ENCODE data around the gene ARL16.

The ARL16 gene

DNA sequence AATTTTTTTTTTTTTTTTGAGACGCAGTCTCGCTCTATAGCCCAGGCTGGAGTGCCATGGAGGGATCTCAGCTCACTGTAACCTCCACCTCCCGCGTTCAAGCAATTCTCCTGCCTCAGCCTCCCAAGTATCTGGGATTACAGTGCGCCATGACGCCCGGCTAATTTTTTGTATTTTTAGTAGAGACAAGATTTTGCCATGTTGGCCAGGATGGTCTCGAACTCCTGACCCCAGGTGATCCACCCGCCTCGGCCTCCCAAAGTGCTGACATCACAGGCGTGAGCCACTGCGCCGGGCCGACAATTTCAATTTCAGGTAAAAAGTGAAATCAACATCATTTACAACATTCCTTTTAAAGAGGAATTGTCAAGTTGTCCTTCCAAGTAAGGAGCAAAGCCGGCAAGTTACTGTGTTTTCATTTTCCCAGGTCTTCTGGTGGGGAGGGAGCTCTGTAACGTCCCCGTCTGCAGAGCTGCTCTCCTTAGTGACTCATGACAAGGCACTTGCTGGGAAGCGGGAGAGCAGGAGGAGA, 47.6 kb downstream of the ARL16 start:
- Histone ChIP-seq H2BK120ac (ENCODE audit: low read depth, low read length) (no peak overlapping the region), H3K79me1 (replicated peaks; ENCODE audit: low read length, poor library complexity, severe bottlenecking) (no peaks in the 10 kb centered on the region), H3K4me3 (ENCODE audit: insufficient read depth in 1 of 2, low read depth in 1 of 2, low read length in 2 of 2) (peak overlapping the region; percentile 75 to 89), H4K8ac (ENCODE audit: low read length) (no peak overlapping the region), H3K27me3 (ENCODE audit: control insufficient read depth in 1 of 2, insufficient read depth in 1 of 2, low read length in 2 of 2) (no peaks in the 10 kb centered on the region), H2BK15ac (ENCODE audit: low read depth, poor library complexity, severe bottlenecking) (no peak overlapping the region), H2AK5ac (ENCODE audit: low read length, severe bottlenecking) (no peak overlapping the region), H2BK5ac (ENCODE audit: low read depth, low read length, poor library complexity, severe bottlenecking) (no peak overlapping the region), H4K91ac (ENCODE audit: low read length) (peak overlapping the region; percentile 1), H3K4ac (ENCODE audit: low read depth in 1 of 2, low read length in 2 of 2) (peak overlapping the region in 1 of 2 experiments; percentile 74), H3K27ac (ENCODE audit: low read length, poor library complexity, severe bottlenecking) (peak overlapping the region; percentile 92), H2AFZ (ENCODE audit: low read depth, low read length) (no peak overlapping the region), H2BK12ac (ENCODE audit: low read length in 2 of 2) (no peak overlapping the region), H3K4me1 (ENCODE audit: control insufficient read depth, insufficient read depth, low read depth, low read length) (peaks cover 12% of the 10 kb centered on the region), H3K14ac (ENCODE audit: low read length in 2 of 2) (no peak overlapping the region), H3K23ac (ENCODE audit: low read length in 2 of 2) (no peak overlapping the region), H3K9me3 (ENCODE audit: control insufficient read depth, low read length) (no peaks in the 10 kb centered on the region), H3K9ac (ENCODE audit: low read length) (peak overlapping the region; percentile 99), H3K4me2 (ENCODE audit: low read length, poor library complexity, severe bottlenecking) (peak overlapping the region; percentile 82), H3K36me3 (ENCODE audit: control insufficient read depth in 1 of 2, insufficient read depth in 2 of 2, low read depth in 1 of 2, low read length in 2 of 2) (peaks cover 5 to 10% of the 10 kb centered on the region in 2 experiments), H3K18ac (ENCODE audit: low read depth in 1 of 2, low read length in 2 of 2) (peak overlapping the region in 1 of 2 experiments; percentile 52)
- WGBS: 35% methylated on average over 14 of the region's 18 CpGs
- no peak for DNase-seq

DNA sequence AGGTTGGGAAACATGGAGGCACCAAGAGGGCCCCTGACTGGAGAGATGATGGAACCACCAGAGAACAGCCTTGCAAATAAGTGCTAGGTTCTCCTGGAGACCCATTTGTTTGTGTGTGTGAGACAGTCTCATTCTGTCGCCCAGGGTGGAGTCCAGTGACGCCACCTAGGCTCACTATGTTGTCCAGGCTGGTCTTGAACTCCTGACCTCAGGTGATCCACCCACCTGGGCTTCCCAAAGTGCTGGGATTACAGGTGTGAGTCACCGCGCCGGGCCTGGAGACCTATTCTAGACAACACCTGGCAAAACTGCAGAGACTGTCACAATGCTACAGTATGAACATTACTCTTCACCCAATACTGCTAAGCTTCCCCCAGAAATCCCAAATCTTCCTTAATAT, 48.2 kb downstream of the ARL16 start:
- no peaks in the 10 kb centered on the region for H3K27me3 ChIP-seq (ENCODE audit: control insufficient read depth in 1 of 2, insufficient read depth in 1 of 2, low read length in 2 of 2)
- no peak overlapping the region for H2BK120ac ChIP-seq (ENCODE audit: low read depth, low read length)
- H3K27ac ChIP-seq (ENCODE audit: low read length, poor library complexity, severe bottlenecking): no peak overlapping the region
- peaks cover 7 to 10% of the 10 kb centered on the region in 2 experiments for H3K36me3 ChIP-seq (ENCODE audit: control insufficient read depth in 1 of 2, insufficient read depth in 2 of 2, low read depth in 1 of 2, low read length in 2 of 2)
- H2AK5ac ChIP-seq (ENCODE audit: low read length, severe bottlenecking): no peak overlapping the region
- DNase-seq: no peak
- no peak overlapping the region for H2AFZ ChIP-seq (ENCODE audit: low read depth, low read length)
- H3K9ac ChIP-seq (ENCODE audit: low read length): peak overlapping the region; percentile 99
- no peak overlapping the region for H2BK12ac ChIP-seq (ENCODE audit: low read length in 2 of 2)
- no peak overlapping the region for H4K91ac ChIP-seq (ENCODE audit: low read length)
- H3K9me3 ChIP-seq (ENCODE audit: control insufficient read depth, low read length): no peaks in the 10 kb centered on the region
- H4K8ac ChIP-seq (ENCODE audit: low read length): no peak overlapping the region
- no peak overlapping the region for H2BK15ac ChIP-seq (ENCODE audit: low read depth, poor library complexity, severe bottlenecking)
- no peak overlapping the region for H3K14ac ChIP-seq (ENCODE audit: low read length in 2 of 2)
- no peak overlapping the region for H3K4ac ChIP-seq (ENCODE audit: low read depth in 1 of 2, low read length in 2 of 2)
- H2BK5ac ChIP-seq (ENCODE audit: low read depth, low read length, poor library complexity, severe bottlenecking): no peak overlapping the region
- 95% methylated on average over 5 of the region's 5 CpGs for WGBS
- no peak overlapping the region for H3K23ac ChIP-seq (ENCODE audit: low read length in 2 of 2)
- H3K18ac ChIP-seq (ENCODE audit: low read depth in 1 of 2, low read length in 2 of 2): no peak overlapping the region
- H3K4me2 ChIP-seq (ENCODE audit: low read length, poor library complexity, severe bottlenecking): peak overlapping the region; percentile 82
- H3K79me1 ChIP-seq (replicated peaks; ENCODE audit: low read length, poor library complexity, severe bottlenecking): peaks cover 2% of the 10 kb centered on the region
- peak overlapping the region in 1 of 2 experiments; percentile 89 for H3K4me3 ChIP-seq (ENCODE audit: insufficient read depth in 1 of 2, low read depth in 1 of 2, low read length in 2 of 2)
- H3K4me1 ChIP-seq (ENCODE audit: control insufficient read depth, insufficient read depth, low read depth, low read length): peaks cover 14% of the 10 kb centered on the region

DNA sequence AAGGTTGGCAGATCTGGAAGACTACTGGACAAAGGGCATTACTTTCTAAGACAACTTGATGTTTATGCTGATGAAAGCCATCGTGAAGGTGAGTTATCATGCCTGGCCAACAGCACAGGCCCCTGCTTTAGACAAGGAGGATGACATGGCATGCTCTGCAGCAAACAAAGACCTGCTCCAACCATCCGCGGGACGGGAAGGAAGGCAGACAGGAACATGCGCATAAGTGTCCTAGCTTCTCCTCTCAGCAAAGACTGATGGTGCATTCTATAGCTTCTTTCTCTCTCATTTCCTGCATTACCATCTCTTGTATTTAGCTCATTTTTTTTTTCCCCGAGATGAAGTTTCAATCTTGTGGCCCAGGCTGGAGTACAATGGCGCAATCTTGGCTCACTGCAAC, 52.1 kb downstream of the ARL16 start:
- H3K4me3 ChIP-seq (ENCODE audit: insufficient read depth in 1 of 2, low read depth in 1 of 2, low read length in 2 of 2): no peak overlapping the region
- no peak overlapping the region for H3K4ac ChIP-seq (ENCODE audit: low read depth in 1 of 2, low read length in 2 of 2)
- WGBS: 98% methylated on average over 7 of the region's 7 CpGs
- no peak overlapping the region for H2BK5ac ChIP-seq (ENCODE audit: low read depth, low read length, poor library complexity, severe bottlenecking)
- no peak overlapping the region for H3K9ac ChIP-seq (ENCODE audit: low read length)
- H2BK120ac ChIP-seq (ENCODE audit: low read depth, low read length): no peak overlapping the region
- no peak overlapping the region for H4K91ac ChIP-seq (ENCODE audit: low read length)
- no peak overlapping the region for H3K4me2 ChIP-seq (ENCODE audit: low read length, poor library complexity, severe bottlenecking)
- H3K27ac ChIP-seq (ENCODE audit: low read length, poor library complexity, severe bottlenecking): no peak overlapping the region
- no peak overlapping the region for H2BK15ac ChIP-seq (ENCODE audit: low read depth, poor library complexity, severe bottlenecking)
- DNase-seq: no peak
- no peak overlapping the region for H3K14ac ChIP-seq (ENCODE audit: low read length in 2 of 2)
- H3K79me1 ChIP-seq (replicated peaks; ENCODE audit: low read length, poor library complexity, severe bottlenecking): peaks cover 8% of the 10 kb centered on the region
- no peak overlapping the region for H4K8ac ChIP-seq (ENCODE audit: low read length)
- peaks cover 15% of the 10 kb centered on the region for H3K4me1 ChIP-seq (ENCODE audit: control insufficient read depth, insufficient read depth, low read depth, low read length)
- no peaks in the 10 kb centered on the region for H3K27me3 ChIP-seq (ENCODE audit: control insufficient read depth in 1 of 2, insufficient read depth in 1 of 2, low read length in 2 of 2)
- no peak overlapping the region for H2BK12ac ChIP-seq (ENCODE audit: low read length in 2 of 2)
- peaks cover 35 to 44% of the 10 kb centered on the region in 2 experiments for H3K36me3 ChIP-seq (ENCODE audit: control insufficient read depth in 1 of 2, insufficient read depth in 2 of 2, low read depth in 1 of 2, low read length in 2 of 2)
- no peak overlapping the region for H3K18ac ChIP-seq (ENCODE audit: low read depth in 1 of 2, low read length in 2 of 2)
- no peak overlapping the region for H2AK5ac ChIP-seq (ENCODE audit: low read length, severe bottlenecking)
- H3K23ac ChIP-seq (ENCODE audit: low read length in 2 of 2): no peak overlapping the region
- no peaks in the 10 kb centered on the region for H3K9me3 ChIP-seq (ENCODE audit: control insufficient read depth, low read length)
- no peak overlapping the region for H2AFZ ChIP-seq (ENCODE audit: low read depth, low read length)

Small RNA genes lying within 50 kb of the gene (small RNA-seq; reads per million reads assigned to genes)
- 1.2 reads per million for gene MIR6786 (ENCODE audit: low read depth)

Measured in mesenchymal stem cell (in vitro differentiated cells and primary cell).